Gastrocnemius medialis (tissue), 4 donors: ENCODE data around the gene USP17L13. TPM values are rescaled to one million over a fixed set of nuclear protein-coding genes. Genes with fewer than 3 reads are reported as not detected.
A peak's percentile ranks its signal among the peaks of the same experiment; 100 is the strongest.
"Not testable (repeated sequence)": the region's sequence is repeated elsewhere in the genome, so short reads cannot be mapped to it uniquely, and the experiment has no call there.

Source experiments
- ATAC-seq, 2 donors: fragments of 150-250 bp; one replicate each; pipeline ENCODE4 v1.9.1; 2016
- DNase-seq, 2 donors: peaks; one replicate each; pipeline ENCODE4 v3.0.0-alpha.2; 2019
- H3K27ac ChIP-seq, 4 donors: fragments of 200-600 bp; sonication (generic); 1 replicate in 1 of 4; 2 replicates in 3 of 4; pipeline ENCODE4 v1.5.1; 2016 to 2018; ENCODE audit warnings: mild to moderate bottlenecking in 2 of 4, moderate library complexity in 1 of 4
- H3K27me3 ChIP-seq, 3 donors: fragments of 200-600 bp; sonication (generic) in 2 of 3; 1 replicate in 1 of 3; 2 replicates in 2 of 3; pipeline versions ENCODE4 v1.5.1 to v1.6.0; 2016 to 2019; ENCODE audit warnings: mild to moderate bottlenecking in 1 of 3, moderate library complexity in 1 of 3
- H3K36me3 ChIP-seq, 2 donors: fragments of 200-600 bp; sonication (generic) in 1 of 2; one replicate each; pipeline ENCODE4 v1.5.1; 2017 to 2018
- H3K4me1 ChIP-seq, 2 donors: fragments of 200-600 bp; sonication (generic) in 1 of 2; one replicate each; pipeline ENCODE4 v1.5.1; 2016 to 2017; ENCODE audit warnings: mild to moderate bottlenecking in 2 of 2
- H3K4me3 ChIP-seq, 4 donors: fragments of 200-600 bp; sonication (generic) in 3 of 4; 1 replicate in 1 of 4; 2 replicates in 3 of 4; pipeline ENCODE4 v1.5.1; 2016 to 2019; ENCODE audit warnings: mild to moderate bottlenecking in 2 of 4
- H3K9me3 ChIP-seq, 3 donors: fragments of 200-600 bp; sonication (generic) in 2 of 3; 1 replicate in 1 of 3; 2 replicates in 2 of 3; pipeline ENCODE4 v1.5.1; 2016 to 2019
- in situ Hi-C, 4 donors: fragments of 200-750 bp; cut with MboI; loops; one replicate each; pipeline versions ENCODE4 v1.15.0 to v1.8.0; 2017; ENCODE audit warnings: low sequenced_read_pairs in 4 of 4
- intact Hi-C: fragments of 100-400 bp; cut with DNase I; formaldehyde crosslinking; loops from one replicate; pipeline ENCODE4 v1.15.1; 2023; ENCODE audit warnings: low total_unique reads
- total RNA-seq, 4 donors: library from RNA; depleted of rRNA; stranded (reverse); fragments of >200 nt; gene quantifications; one replicate each; pipeline versions ENCODE4 v1.1.0 to v1.2.3, GENCODE V29; 2016

The USP17L13 gene
- total RNA-seq, 4 donors from 2014 or later: not detected

DNA sequence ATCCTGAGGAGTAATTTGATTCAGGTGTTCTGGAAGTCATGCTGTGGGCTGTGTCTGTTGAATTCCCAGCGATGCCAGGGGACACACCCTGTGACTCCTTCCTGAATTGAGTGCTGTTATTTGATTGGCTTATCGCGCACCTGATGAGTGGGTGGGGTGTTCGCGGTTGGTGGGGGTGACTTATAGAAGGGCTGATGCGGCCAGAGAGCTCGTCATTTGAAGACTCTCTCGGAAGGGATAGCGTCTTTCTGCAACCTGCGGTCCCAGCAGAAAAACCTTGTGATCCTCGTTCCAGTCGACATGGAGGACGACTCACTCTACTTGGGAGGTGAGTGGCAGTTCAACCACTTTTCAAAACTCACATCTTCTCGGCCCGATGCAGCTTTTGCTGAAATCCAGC lies 33.1 kb downstream of the USP17L13 start, which contains the start of gene USP17L20:
Gene USP17L20, plus strand, starts transcription at position 301 of the 400 bp plus-strand sequence. Its CDS starts 0 bp downstream, at position 301.
- H3K27me3 ChIP-seq, H3K36me3 ChIP-seq, H3K4me1 ChIP-seq, H3K9me3 ChIP-seq, in situ Hi-C loops, H3K4me3 ChIP-seq, ATAC-seq, intact Hi-C loops, DNase-seq, H3K27ac ChIP-seq: not testable (repeated sequence)

DNA sequence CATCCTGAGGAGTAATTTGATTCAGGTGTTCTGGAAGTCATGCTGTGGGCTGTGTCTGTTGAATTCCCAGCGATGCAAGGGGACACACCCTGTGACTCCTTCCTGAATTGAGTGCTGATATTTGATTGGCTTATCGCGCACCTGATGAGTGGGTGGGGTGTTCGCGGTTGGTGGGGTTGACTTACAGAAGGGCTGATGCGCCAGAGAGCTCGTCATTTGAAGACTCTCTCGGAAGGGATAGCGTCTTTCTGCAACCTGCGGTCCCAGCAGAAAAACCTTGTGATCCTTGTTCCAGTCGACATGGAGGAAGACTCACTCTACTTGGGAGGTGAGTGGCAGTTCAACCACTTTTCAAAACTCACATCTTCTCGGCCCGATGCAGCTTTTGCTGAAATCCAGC lies 37.9 kb downstream of the USP17L13 start, which contains the start of gene USP17L21:
Gene USP17L21, plus strand, starts transcription at position 301 of the 400 bp plus-strand sequence. Its CDS starts 0 bp downstream, at position 301.
- H3K36me3 ChIP-seq, H3K27ac ChIP-seq, in situ Hi-C loops, intact Hi-C loops, DNase-seq, ATAC-seq, H3K4me3 ChIP-seq, H3K27me3 ChIP-seq, H3K9me3 ChIP-seq, H3K4me1 ChIP-seq: not testable (repeated sequence)

DNA sequence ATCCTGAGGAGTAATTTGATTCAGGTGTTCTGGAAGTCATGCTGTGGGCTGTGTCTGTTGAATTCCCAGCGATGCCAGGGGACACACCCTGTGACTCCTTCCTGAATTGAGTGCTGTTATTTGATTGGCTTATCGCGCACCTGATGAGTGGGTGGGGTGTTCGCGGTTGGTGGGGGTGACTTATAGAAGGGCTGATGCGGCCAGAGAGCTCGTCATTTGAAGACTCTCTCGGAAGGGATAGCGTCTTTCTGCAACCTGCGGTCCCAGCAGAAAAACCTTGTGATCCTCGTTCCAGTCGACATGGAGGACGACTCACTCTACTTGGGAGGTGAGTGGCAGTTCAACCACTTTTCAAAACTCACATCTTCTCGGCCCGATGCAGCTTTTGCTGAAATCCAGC lies 42.6 kb downstream of the USP17L13 start, which contains the start of gene USP17L22:
Gene USP17L22, plus strand, starts transcription at position 301 of the 400 bp plus-strand sequence. Its CDS starts 0 bp downstream, at position 301.
- H3K4me3 ChIP-seq, H3K4me1 ChIP-seq, intact Hi-C loops, H3K27me3 ChIP-seq, H3K9me3 ChIP-seq, in situ Hi-C loops, H3K36me3 ChIP-seq, H3K27ac ChIP-seq, ATAC-seq, DNase-seq: not testable (repeated sequence)

DNA sequence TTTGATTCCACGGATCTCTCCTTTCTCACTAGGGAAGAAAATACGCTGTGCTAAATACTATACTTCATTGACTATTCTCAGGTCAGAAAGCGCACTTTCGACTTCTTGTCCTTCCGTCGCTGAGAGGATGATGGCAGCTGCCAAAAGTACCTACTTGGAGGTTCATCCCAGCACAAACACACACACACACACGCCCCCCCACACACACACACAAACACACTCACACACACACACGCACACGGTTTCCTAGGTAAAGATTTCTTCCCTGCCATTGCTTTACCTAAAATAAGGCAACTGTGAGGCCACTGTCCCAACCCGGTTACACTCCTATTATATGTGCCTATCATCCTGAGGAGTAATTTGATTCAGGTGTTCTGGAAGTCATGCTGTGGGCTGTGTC lies 47.0 kb downstream of the USP17L13 start:
- intact Hi-C loops, H3K9me3 ChIP-seq, H3K36me3 ChIP-seq, ATAC-seq, H3K4me1 ChIP-seq, H3K27ac ChIP-seq, in situ Hi-C loops, H3K4me3 ChIP-seq, H3K27me3 ChIP-seq: not testable (repeated sequence)
- peak; percentile 28 to 35 for DNase-seq

Other genes starting within 250 kb of the USP17L13 start
- not detected for gene FAM90A26, start 54.5 kb upstream of the USP17L13 start, total RNA-seq
- not detected for gene USP17L10, start 14.2 kb upstream of the USP17L13 start, total RNA-seq
- gene USP17L11, start 9.5 kb upstream of the USP17L13 start, total RNA-seq: not detected
- gene USP17L12, start 4.7 kb upstream of the USP17L13 start, total RNA-seq: not detected
- gene USP17L15, start 9.5 kb downstream of the USP17L13 start, total RNA-seq: not detected
- gene USP17L17, start 19.0 kb downstream of the USP17L13 start, total RNA-seq: not detected
- gene USP17L18, start 23.7 kb downstream of the USP17L13 start, total RNA-seq: not detected
- gene USP17L19, start 28.5 kb downstream of the USP17L13 start, total RNA-seq: not detected
- gene USP17L20, start 33.2 kb downstream of the USP17L13 start, total RNA-seq: not detected
- gene USP17L21, start 38.0 kb downstream of the USP17L13 start, total RNA-seq: not detected
- gene USP17L22, start 42.7 kb downstream of the USP17L13 start, total RNA-seq: not detected
- not detected for gene USP17L24, start 100.3 kb downstream of the USP17L13 start, total RNA-seq
- gene USP17L25, start 105.0 kb downstream of the USP17L13 start, total RNA-seq: not detected
- not detected for gene USP17L26, start 109.8 kb downstream of the USP17L13 start, total RNA-seq
- not detected for gene USP17L5, start 114.5 kb downstream of the USP17L13 start, total RNA-seq
- gene USP17L27, start 119.3 kb downstream of the USP17L13 start, total RNA-seq: not detected
- gene USP17L28, start 124.0 kb downstream of the USP17L13 start, total RNA-seq: not detected
- gene USP17L29, start 128.7 kb downstream of the USP17L13 start, total RNA-seq: not detected
- gene USP17L30, start 138.2 kb downstream of the USP17L13 start, total RNA-seq: not detected
- not detected for gene DEFB131A, start 219.5 kb downstream of the USP17L13 start, total RNA-seq